ENCODE results near the gene MCCD1. TPM values are rescaled to one million over a fixed set of nuclear protein-coding genes. Genes with fewer than 3 reads are reported as not detected.
"Not testable (repeated sequence)": the region's sequence is repeated elsewhere in the genome, so short reads cannot be mapped to it uniquely, and the experiment has no call there.

The MCCD1 gene
- total RNA-seq, 3 donors from 2014 or later (not counting 1 experiment from before 2014, with no cell fraction given): not detected

DNA sequence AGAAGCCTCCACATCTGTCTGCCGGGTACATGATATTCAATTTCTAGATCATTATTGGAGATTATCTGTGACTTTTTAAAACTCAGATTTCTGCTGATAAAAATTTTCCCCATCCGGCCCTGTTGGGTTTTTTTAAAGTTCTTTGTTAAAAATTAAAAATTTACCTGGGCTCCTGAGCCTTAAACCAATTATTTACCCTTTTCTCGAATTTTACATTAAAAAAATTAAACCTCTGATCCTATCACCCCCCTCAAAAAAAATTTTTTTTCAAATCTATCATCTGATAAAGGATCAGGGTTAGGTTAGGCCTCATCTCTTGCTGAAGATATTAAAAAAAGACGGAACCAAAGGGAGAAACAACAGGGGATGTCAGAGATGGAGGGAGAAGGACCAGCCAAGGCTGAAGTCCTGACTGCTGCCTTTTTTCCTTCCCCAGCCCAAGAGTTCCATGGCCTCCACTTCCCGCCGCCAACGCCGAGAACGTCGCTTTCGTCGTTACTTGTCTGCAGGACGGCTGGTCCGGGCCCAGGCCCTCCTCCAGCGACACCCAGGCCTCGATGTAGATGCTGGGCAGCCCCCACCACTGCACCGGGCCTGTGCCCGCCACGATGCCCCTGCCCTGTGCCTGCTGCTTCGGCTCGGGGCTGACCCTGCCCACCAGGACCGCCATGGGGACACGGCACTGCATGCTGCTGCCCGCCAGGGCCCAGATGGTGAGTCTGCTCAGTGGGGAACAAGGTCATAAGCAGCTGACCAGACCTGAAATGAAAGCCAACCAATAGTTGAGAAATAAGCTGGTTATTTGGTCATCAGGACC is 19.2 kb downstream of the MCCD1 start:
- TF ChIP-seq, protein P1, sequence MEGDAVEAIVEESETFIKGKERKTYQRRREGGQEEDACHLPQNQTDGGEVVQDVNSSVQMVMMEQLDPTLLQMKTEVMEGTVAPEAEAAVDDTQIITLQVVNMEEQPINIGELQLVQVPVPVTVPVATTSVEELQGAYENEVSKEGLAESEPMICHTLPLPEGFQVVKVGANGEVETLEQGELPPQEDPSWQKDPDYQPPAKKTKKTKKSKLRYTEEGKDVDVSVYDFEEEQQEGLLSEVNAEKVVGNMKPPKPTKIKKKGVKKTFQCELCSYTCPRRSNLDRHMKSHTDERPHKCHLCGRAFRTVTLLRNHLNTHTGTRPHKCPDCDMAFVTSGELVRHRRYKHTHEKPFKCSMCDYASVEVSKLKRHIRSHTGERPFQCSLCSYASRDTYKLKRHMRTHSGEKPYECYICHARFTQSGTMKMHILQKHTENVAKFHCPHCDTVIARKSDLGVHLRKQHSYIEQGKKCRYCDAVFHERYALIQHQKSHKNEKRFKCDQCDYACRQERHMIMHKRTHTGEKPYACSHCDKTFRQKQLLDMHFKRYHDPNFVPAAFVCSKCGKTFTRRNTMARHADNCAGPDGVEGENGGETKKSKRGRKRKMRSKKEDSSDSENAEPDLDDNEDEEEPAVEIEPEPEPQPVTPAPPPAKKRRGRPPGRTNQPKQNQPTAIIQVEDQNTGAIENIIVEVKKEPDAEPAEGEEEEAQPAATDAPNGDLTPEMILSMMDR (IDR thresholded peaks at IDR 0.05): no peak
- Histone ChIP-seq H3K4me3 (ENCODE audit: low read length) (peak overlapping the region; percentile 38), H3K27ac (ENCODE audit: low read length) (peak overlapping the region; percentile 87), H3K9me3 (ENCODE audit: control insufficient read depth, insufficient read depth, low read length) (no peaks in the 10 kb centered on the region), H3K36me3 (ENCODE audit: control insufficient read depth, insufficient read depth, low read length) (no peaks in the 10 kb centered on the region), H3K27me3 (ENCODE audit: control insufficient read depth, insufficient read depth, low read length) (no peaks in the 10 kb centered on the region), H3K4me1 (ENCODE audit: control insufficient read depth, insufficient read depth, low read length) (peaks cover 33% of the 10 kb centered on the region)
- DNase-seq (no peak), ATAC-seq (no peak)
- H3K27me3 Mint-ChIP-seq (ENCODE audit: low read depth in 2 of 2): no peaks in the 10 kb centered on the region
- 91% methylated on average over 22 of the region's 24 CpGs for WGBS (ENCODE audit: insufficient coverage)
- H3K4me1 Mint-ChIP-seq: peaks cover 30 to 37% of the 10 kb centered on the region in 2 donors
- no peaks in the 10 kb centered on the region for H3K9me3 Mint-ChIP-seq
- peak overlapping the region; percentile 95 for H3K4me3 Mint-ChIP-seq
- intact Hi-C loops (cut with micrococcal nuclease): loop anchor here (1.0 to 10.0 kb wide), 4 partner anchors 33 to 187 kb away; partner anchors contain the start of gene CLIC1
- no peaks in the 10 kb centered on the region for H3K36me3 Mint-ChIP-seq
- H3K27ac Mint-ChIP-seq: peak overlapping the region; percentile 90 to 97

DNA sequence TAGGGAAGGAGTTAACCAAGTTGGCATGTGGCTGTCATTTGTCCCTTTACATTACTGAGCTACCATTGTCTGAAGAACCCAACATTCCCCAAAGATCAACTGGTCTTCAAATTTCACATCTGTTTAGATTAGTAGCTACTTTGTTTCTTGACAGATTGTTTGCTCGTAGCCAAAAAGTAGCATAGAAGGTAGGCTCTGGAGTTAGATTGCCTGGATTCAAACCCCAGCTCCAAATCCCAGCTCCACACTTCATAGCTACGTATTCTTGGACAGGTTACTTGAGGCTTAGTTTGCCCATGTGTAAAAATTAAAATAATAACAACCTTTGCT is 19.7 kb downstream of the MCCD1 start:
- Mint-ChIP-seq H3K36me3 (no peaks in the 10 kb centered on the region), H3K4me1 (peaks cover 30 to 37% of the 10 kb centered on the region in 2 donors), H3K27ac (peak overlapping the region; percentile 90 to 97), H3K4me3 (peak overlapping the region; percentile 45), H3K27me3 (ENCODE audit: low read depth in 2 of 2) (no peaks in the 10 kb centered on the region), H3K9me3 (no peaks in the 10 kb centered on the region)
- ATAC-seq (no peak), DNase-seq (no peak)
- intact Hi-C loops (cut with micrococcal nuclease): loop anchor here (10.0 kb wide), 1 partner anchor 186 kb away; the partner anchor contains the start of gene CLIC1
- H3K27ac ChIP-seq (ENCODE audit: low read length): peak overlapping the region; percentile 87
- H3K9me3 ChIP-seq (ENCODE audit: control insufficient read depth, insufficient read depth, low read length): no peaks in the 10 kb centered on the region
- WGBS (ENCODE audit: insufficient coverage): 100% methylated on average over 2 of the region's 2 CpGs
- no peaks in the 10 kb centered on the region for H3K36me3 ChIP-seq (ENCODE audit: control insufficient read depth, insufficient read depth, low read length)
- H3K27me3 ChIP-seq (ENCODE audit: control insufficient read depth, insufficient read depth, low read length): no peaks in the 10 kb centered on the region
- no peak overlapping the region for H3K4me3 ChIP-seq (ENCODE audit: low read length)
- peaks cover 33% of the 10 kb centered on the region for H3K4me1 ChIP-seq (ENCODE audit: control insufficient read depth, insufficient read depth, low read length)
- TF ChIP-seq, protein P1 (IDR thresholded peaks at IDR 0.05): no peak

DNA sequence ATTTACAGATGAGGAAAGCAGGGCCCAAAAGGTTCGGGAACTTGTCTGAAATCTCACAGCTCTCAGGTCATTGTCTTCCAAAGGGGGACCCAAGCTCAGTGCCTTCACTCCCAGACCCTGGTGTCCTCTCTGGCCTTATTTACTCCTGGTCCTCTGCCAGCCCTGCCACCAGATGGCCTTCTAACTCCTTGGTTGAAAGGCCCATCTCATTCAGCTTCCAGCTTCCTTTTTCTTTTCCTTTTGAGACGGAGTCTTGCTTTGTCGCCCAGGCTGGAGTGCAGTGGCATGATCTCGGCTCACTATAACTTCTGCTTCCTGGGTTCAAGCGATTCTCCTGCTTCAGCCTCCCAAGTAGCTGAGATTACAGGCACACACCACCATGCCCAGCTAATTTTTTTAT is 22.6 kb downstream of the MCCD1 start:
- not testable (repeated sequence) for H3K9me3 ChIP-seq (ENCODE audit: control insufficient read depth, insufficient read depth, low read length); H3K27ac ChIP-seq (ENCODE audit: low read length); H3K36me3 ChIP-seq (ENCODE audit: control insufficient read depth, insufficient read depth, low read length); H3K27me3 Mint-ChIP-seq (ENCODE audit: low read depth in 2 of 2); H3K36me3 Mint-ChIP-seq; H3K27me3 ChIP-seq (ENCODE audit: control insufficient read depth, insufficient read depth, low read length); H3K4me3 ChIP-seq (ENCODE audit: low read length); H3K9me3 Mint-ChIP-seq
- peak overlapping the region; percentile 6 for H3K4me3 Mint-ChIP-seq
- peak overlapping the region; percentile 38 to 80 for H3K27ac Mint-ChIP-seq
- intact Hi-C loops (cut with micrococcal nuclease): loop anchor here (1.0 kb wide), 1 partner anchor 47 kb away; no protein-coding TSS in a partner anchor
- peak; percentile 57 to 86 for DNase-seq
- TF ChIP-seq, protein P1 (IDR thresholded peaks at IDR 0.05): peak; percentile 66
- ATAC-seq: peak; percentile 40 to 63 (median 41)
- H3K4me1 Mint-ChIP-seq: peaks cover 28 to 39% of the 10 kb centered on the region in 2 donors
- WGBS (ENCODE audit: insufficient coverage): 11% methylated on average over 5 of the region's 5 CpGs
- peaks cover 38% of the 10 kb centered on the region for H3K4me1 ChIP-seq (ENCODE audit: control insufficient read depth, insufficient read depth, low read length)

Measured in natural killer cell (primary cell).